ENCODE results near the gene ATG4D. TPM values are rescaled to one million over a fixed set of nuclear protein-coding genes. Genes with fewer than 3 reads are reported as not detected.
"Not testable (repeated sequence)": the region's sequence is repeated elsewhere in the genome, so short reads cannot be mapped to it uniquely, and the experiment has no call there.

Gene ATG4D
- total and polyA plus RNA-seq, 11 donors = 47.3 to 83.5 (median 55.9) TPM

DNA sequence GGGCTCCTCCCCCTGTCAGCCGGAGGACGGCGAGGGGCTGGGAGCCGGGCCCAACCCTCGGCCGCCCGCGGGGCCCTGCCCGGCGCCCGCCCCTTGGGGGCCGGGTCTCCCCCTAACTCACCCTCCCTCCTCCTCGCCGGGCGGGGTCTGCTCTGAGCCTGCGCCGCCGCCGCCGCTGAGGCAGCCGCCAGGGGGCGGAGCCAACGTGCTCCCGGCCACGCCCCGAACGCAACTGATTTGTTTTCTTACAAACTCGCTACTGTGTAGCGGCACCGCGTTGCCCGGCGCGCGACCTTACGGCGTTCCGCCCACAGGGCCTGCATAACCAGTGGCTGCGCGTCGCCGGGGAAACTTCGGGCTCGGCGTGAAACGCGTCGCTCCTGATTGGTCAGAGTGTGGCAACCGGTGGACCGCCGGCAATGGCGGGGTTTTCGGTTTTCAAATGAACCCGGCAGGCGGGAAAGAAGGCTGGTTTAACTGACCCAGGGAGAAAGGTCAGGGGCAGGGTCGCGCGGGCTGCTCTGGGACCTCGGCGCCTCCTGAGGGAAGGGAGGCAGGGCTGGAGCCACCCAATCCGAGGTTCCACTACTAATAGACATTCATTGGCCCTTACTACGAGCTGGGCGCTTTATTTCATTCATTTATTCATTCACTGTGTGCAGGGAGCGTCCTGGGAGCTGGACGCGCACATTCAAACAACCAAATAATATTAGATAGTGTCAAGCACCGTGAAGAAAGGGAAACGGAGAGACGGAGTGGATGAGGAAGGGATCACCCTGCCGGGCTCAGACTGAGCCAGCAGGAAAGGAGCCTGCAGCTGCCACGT is 25.3 kb downstream of the ATG4D start, which contains the start of gene CDKN2D:
Gene CDKN2D, minus strand, starts transcription at position 154 of the 826 bp plus-strand sequence. CDS start 326 bp downstream, outside the sequence.
- whole genome bisulfite sequencing, 4 donors = 0 to 1% (median 1%) methylated on average over 35 to 71 of the region's 71 CpGs
- peak within 1 kb of the TSS; percentile 66 to 90 (median 82) for H3K4me3 ChIP-seq
- DNase-seq (peak; percentile 99 to 100 (median 100)), ATAC-seq (peak; percentile 86 to 94 (median 92))
- no peaks in the 10 kb centered on the region for H3K36me3 ChIP-seq
- TF ChIP-seq CTCF (IDR thresholded peaks at IDR 0.05) (peak; percentile 22 to 62 (median 40)), POLR2A (IDR thresholded peaks at IDR 0.05) (peak; percentile 61 to 93)
- peaks cover 8 to 54% (median 33%) of the 10 kb centered on the region in 12 donors for H3K4me1 ChIP-seq
- intact Hi-C loops (cut with DNase I) = loop anchor here in 8 of 10 donors (2.0 to 10.0 kb wide), 9 partner anchors 64 to 167 kb away; partner anchors contain the start of genes CDC37 (in 5 of the 8), KEAP1 (in 5 of the 8) and ILF3 (in 1 of the 8)
- no peaks in the 10 kb centered on the region for H3K27me3 ChIP-seq
- no peaks in the 10 kb centered on the region for H3K9me3 ChIP-seq
- H3K27ac ChIP-seq = peak within 1 kb of the TSS in 11 of 12 donors; percentile 59 to 91 (median 85)

GRCh38 chr19:10573793-10574192 is 30.1 kb downstream of the ATG4D start:
- H3K27me3 ChIP-seq, H3K9me3 ChIP-seq, H3K36me3 ChIP-seq, DNase-seq, ATAC-seq, H3K27ac ChIP-seq, H3K4me3 ChIP-seq: not testable (repeated sequence)
- 86 to 93% (median 92%) methylated on average over 6 of the region's 6 CpGs for WGBS, 4 donors
- peaks cover 5 to 19% (median 8%) of the 10 kb centered on the region in 12 donors for H3K4me1 ChIP-seq
- intact Hi-C loops (cut with DNase I) = loop anchor here in 3 of 10 donors (2.0 to 10.0 kb wide), 3 partner anchors 86 to 169 kb away; partner anchors contain the start of gene CDC37 (in 1 of the 3)

GRCh38 chr19:10574462-10574861 is 30.8 kb downstream of the ATG4D start:
- TF ChIP-seq CTCF (IDR thresholded peaks at IDR 0.05) (no peak), POLR2A (IDR thresholded peaks at IDR 0.05) (no peak)
- intact Hi-C loops (cut with DNase I) = loop anchor here in 2 of 10 donors (5.0 to 10.0 kb wide), 2 partner anchors 87 to 170 kb away; partner anchors contain the start of gene CDC37 (in 1 of the 2)

GRCh38 chr19:10575011-10575716 is 31.5 kb downstream of the ATG4D start:
- WGBS, 4 donors = 77 to 82% (median 78%) methylated on average over 5 to 6 of the region's 6 CpGs
- no peak for DNase-seq
- no peak overlapping the region for H3K27ac ChIP-seq
- no peak for ATAC-seq
- TF ChIP-seq POLR2A (IDR thresholded peaks at IDR 0.05) (no peak), CTCF (IDR thresholded peaks at IDR 0.05) (no peak)
- no peaks in the 10 kb centered on the region for H3K36me3 ChIP-seq
- intact Hi-C loops (cut with DNase I) = loop anchor here in 1 of 10 donors (10.0 kb wide), 1 partner anchor 170 kb away; the partner anchor contains the start of gene CDC37
- H3K9me3 ChIP-seq = no peaks in the 10 kb centered on the region
- H3K27me3 ChIP-seq = no peaks in the 10 kb centered on the region
- peaks cover 0 to 9% (median 0%) of the 10 kb centered on the region in 12 donors for H3K4me1 ChIP-seq
- H3K4me3 ChIP-seq = no peak overlapping the region

More at GRCh38 chr19:10574462-10574861, 30.8 kb downstream of the ATG4D start:
- H3K27me3 ChIP-seq = no peaks in the 10 kb centered on the region
- no peak overlapping the region for H3K27ac ChIP-seq
- no peaks in the 10 kb centered on the region for H3K36me3 ChIP-seq
- whole genome bisulfite sequencing, 4 donors = 83 to 85% (median 84%) methylated on average over 8 of the region's 8 CpGs
- no peak for DNase-seq
- H3K9me3 ChIP-seq = no peaks in the 10 kb centered on the region
- peak in 1 of 4 donors; percentile 10 for ATAC-seq
- no peak overlapping the region for H3K4me3 ChIP-seq
- H3K4me1 ChIP-seq = peaks cover 2 to 15% (median 4%) of the 10 kb centered on the region in 12 donors
